Epithelial cell of prostate (primary cell): ENCODE results near the gene NEGR1.

ENCODE experiments used
- DNase-seq: peaks from one replicate; pipeline ENCODE4 v3.0.0-alpha.2; 2011; ENCODE audit warnings: low read depth, low spot score
- H3K27ac ChIP-seq: fragments of 450-650 bp; 2 replicates; pipeline ENCODE4 v1.5.1; 2017; ENCODE audit warnings: mild to moderate bottlenecking

NEGR1 gene

GRCh38 chr1:71461416-71461815, 820.9 kb downstream of the NEGR1 start:
- no peak for DNase-seq
- H3K27ac ChIP-seq, result no peak overlapping the region

- H3K27ac ChIP-seq, result no peak overlapping the region
- no peak for DNase-seq
Observed at GRCh38 chr1:71448444-71448843, 833.9 kb downstream of the NEGR1 start.

- DNase-seq, result no peak
- no peak overlapping the region for H3K27ac ChIP-seq
Observed at GRCh38 chr1:71438626-71439025, 843.7 kb downstream of the NEGR1 start.

- no peak overlapping the region for H3K27ac ChIP-seq
Observed at GRCh38 chr1:71435951-71436350, 846.4 kb downstream of the NEGR1 start.

GRCh38 chr1:71434240-71434639, 848.1 kb downstream of the NEGR1 start:
- no peak overlapping the region for H3K27ac ChIP-seq
- DNase-seq, result no peak

More at GRCh38 chr1:71435951-71436350, 846.4 kb downstream of the NEGR1 start:
- no peak for DNase-seq

GRCh38 chr1:71428029-71428428, 854.3 kb downstream of the NEGR1 start:
- H3K27ac ChIP-seq, result no peak overlapping the region
- DNase-seq, result no peak

- DNase-seq, result no peak
- H3K27ac ChIP-seq, result no peak overlapping the region
Observed at GRCh38 chr1:71427066-71427465, 855.3 kb downstream of the NEGR1 start.

GRCh38 chr1:71424536-71424935, 857.8 kb downstream of the NEGR1 start:
- DNase-seq, result no peak
- H3K27ac ChIP-seq, result no peak overlapping the region

- DNase-seq, result no peak
- H3K27ac ChIP-seq, result no peak overlapping the region
Observed at GRCh38 chr1:71422221-71422620, 860.1 kb downstream of the NEGR1 start.

- no peak overlapping the region for H3K27ac ChIP-seq
- no peak for DNase-seq
Observed at GRCh38 chr1:71417421-71417820, 864.9 kb downstream of the NEGR1 start.

- no peak for DNase-seq
- no peak overlapping the region for H3K27ac ChIP-seq
Observed at GRCh38 chr1:71414179-71414578, 868.2 kb downstream of the NEGR1 start.

GRCh38 chr1:71413441-71414175, 868.7 kb downstream of the NEGR1 start:
- DNase-seq, result no peak
- H3K27ac ChIP-seq, result no peak overlapping the region

GRCh38 chr1:71400050-71400449, 882.3 kb downstream of the NEGR1 start:
- DNase-seq, result no peak
- H3K27ac ChIP-seq, result no peak overlapping the region

- no peak overlapping the region for H3K27ac ChIP-seq
Observed at GRCh38 chr1:71399594-71399993, 882.7 kb downstream of the NEGR1 start.

GRCh38 chr1:71393301-71393700, 889.0 kb downstream of the NEGR1 start:
- H3K27ac ChIP-seq, result no peak overlapping the region
- no peak for DNase-seq

More at GRCh38 chr1:71399594-71399993, 882.7 kb downstream of the NEGR1 start:
- no peak for DNase-seq

GRCh38 chr1:71390518-71390917, 891.8 kb downstream of the NEGR1 start:
- no peak overlapping the region for H3K27ac ChIP-seq
- no peak for DNase-seq

GRCh38 chr1:71377886-71378285, 904.5 kb downstream of the NEGR1 start:
- no peak overlapping the region for H3K27ac ChIP-seq
- DNase-seq, result no peak

GRCh38 chr1:71372496-71372895, 909.8 kb downstream of the NEGR1 start:
- no peak overlapping the region for H3K27ac ChIP-seq
- no peak for DNase-seq

- DNase-seq, result no peak
- no peak overlapping the region for H3K27ac ChIP-seq
Observed at GRCh38 chr1:71371581-71371980, 910.8 kb downstream of the NEGR1 start.

GRCh38 chr1:71364236-71364635, 918.1 kb downstream of the NEGR1 start:
- no peak for DNase-seq
- H3K27ac ChIP-seq, result no peak overlapping the region

GRCh38 chr1:71362691-71363090, 919.6 kb downstream of the NEGR1 start:
- H3K27ac ChIP-seq, result no peak overlapping the region
- no peak for DNase-seq

GRCh38 chr1:71362076-71362475, 920.3 kb downstream of the NEGR1 start:
- no peak for DNase-seq
- H3K27ac ChIP-seq, result no peak overlapping the region
